H9 (cell line): ENCODE data around the gene ZDHHC13. TPM values are rescaled to one million over a fixed set of nuclear protein-coding genes. Genes with fewer than 3 reads are reported as not detected.

Source experiments
- DNase-seq: peaks from one replicate; pipeline ENCODE4 v3.0.0-alpha.2; 2017
- H2AFZ ChIP-seq: one replicate; pipeline ENCODE4 v1.6.1; 2013; ENCODE audit warnings: mild to moderate bottlenecking, low read length, control low read depth, moderate library complexity
- H2AK5ac ChIP-seq: 2 replicates; pipeline ENCODE4 v1.6.1; 2013; ENCODE audit warnings: low read length, control low read depth, mixed read lengths; ENCODE audit not compliant: insufficient read length
- H2BK120ac ChIP-seq: one replicate; pipeline ENCODE4 v1.6.1; 2013; ENCODE audit warnings: low read depth, mild to moderate bottlenecking, low read length, control low read depth, inconsistent platforms; ENCODE audit not compliant: poor library complexity, severe bottlenecking
- H2BK12ac ChIP-seq: 2 replicates; pipeline ENCODE4 v1.6.1; 2013; ENCODE audit warnings: low read length, control low read depth, mixed read lengths, low read depth; ENCODE audit not compliant: insufficient read length
- H2BK15ac ChIP-seq: 2 replicates; pipeline ENCODE4 v1.6.1; 2013; ENCODE audit warnings: low read depth, low read length, control low read depth
- H2BK20ac ChIP-seq: one replicate; pipeline ENCODE4 v1.6.1; 2013; ENCODE audit warnings: low read depth, mild to moderate bottlenecking, low read length, control low read depth, inconsistent platforms; ENCODE audit not compliant: poor library complexity, severe bottlenecking
- H2BK5ac ChIP-seq: 2 replicates; pipeline ENCODE4 v1.6.1; 2013; ENCODE audit warnings: low read length, control low read depth, mixed read lengths; ENCODE audit not compliant: insufficient read length
- H3K14ac ChIP-seq: 2 replicates; pipeline ENCODE4 v1.6.1; 2013; ENCODE audit warnings: low read length, control low read depth; ENCODE audit not compliant: insufficient read depth
- H3K18ac ChIP-seq: 2 replicates; pipeline ENCODE4 v1.6.1; 2013; ENCODE audit warnings: low read depth, mild to moderate bottlenecking, mixed read lengths, low read length, control low read depth; ENCODE audit not compliant: insufficient read length
- H3K23ac ChIP-seq: 2 replicates; pipeline ENCODE4 v1.6.1; 2013; ENCODE audit warnings: low read length, control low read depth, mixed read lengths, low read depth; ENCODE audit not compliant: insufficient read length
- H3K23me2 ChIP-seq: 2 replicates; pipeline ENCODE4 v1.6.1; 2013; ENCODE audit warnings: low read depth, mild to moderate bottlenecking, mixed read lengths, low read length, control low read depth; ENCODE audit not compliant: insufficient read length, poor library complexity, severe bottlenecking
- H3K27ac ChIP-seq: 2 replicates; pipeline ENCODE4 v1.5.1; 2013; ENCODE audit warnings: low read length, control low read depth, mixed read lengths, low read depth; ENCODE audit not compliant: insufficient read length
- H3K27me3 ChIP-seq: 2 replicates; pipeline ENCODE4 v1.6.1; 2013; ENCODE audit warnings: low read length, control low read depth, inconsistent platforms; ENCODE audit not compliant: insufficient read depth
- H3K4ac ChIP-seq: 2 replicates; pipeline ENCODE4 v1.6.1; 2013; ENCODE audit warnings: low read depth, mild to moderate bottlenecking, control low read depth, inconsistent platforms, low read length, moderate library complexity
- H3K4me1 ChIP-seq: 2 replicates; pipeline ENCODE4 v1.6.1; 2013; ENCODE audit warnings: low read length, control low read depth, inconsistent platforms; ENCODE audit not compliant: insufficient read depth
- H3K4me2 ChIP-seq: 2 replicates; pipeline ENCODE4 v1.6.1; 2013; ENCODE audit warnings: low read length, control low read depth, mixed read lengths; ENCODE audit not compliant: insufficient read length, insufficient read depth
- H3K56ac ChIP-seq: 2 replicates; pipeline ENCODE4 v1.6.1; 2013; ENCODE audit warnings: low read depth, mild to moderate bottlenecking, mixed read lengths, low read length, control low read depth; ENCODE audit not compliant: insufficient read length
- H3K79me1 ChIP-seq: 2 replicates; pipeline ENCODE4 v1.6.1; 2013; ENCODE audit warnings: low read depth, mild to moderate bottlenecking, moderate library complexity, low read length, control low read depth, inconsistent platforms; ENCODE audit not compliant: insufficient read depth, poor library complexity, severe bottlenecking
- H3K79me2 ChIP-seq: 2 replicates; pipeline ENCODE4 v1.6.1; 2013; ENCODE audit warnings: low read length, control low read depth, inconsistent platforms; ENCODE audit not compliant: insufficient read depth
- H3K9ac ChIP-seq: 2 replicates; pipeline ENCODE4 v1.6.1; 2013; ENCODE audit warnings: low read length, control low read depth, mixed read lengths; ENCODE audit not compliant: insufficient read length; ENCODE audit errors: extremely low read depth
- H3K9me3 ChIP-seq: one replicate; pipeline ENCODE4 v1.6.1; 2013; ENCODE audit warnings: low read depth, low read length, inconsistent platforms; ENCODE audit not compliant: control insufficient read depth
- H3T11ph ChIP-seq: one replicate; pipeline ENCODE4 v1.6.1; 2013; ENCODE audit warnings: mild to moderate bottlenecking, low read length, control low read depth, inconsistent platforms
- H4K20me1 ChIP-seq: one replicate; pipeline ENCODE4 v1.6.1; 2013; ENCODE audit not compliant: control insufficient read depth, insufficient read length, insufficient read depth
- H4K5ac ChIP-seq: 2 replicates; pipeline ENCODE4 v1.6.1; 2013; ENCODE audit warnings: low read depth, mild to moderate bottlenecking, mixed read lengths, low read length, control low read depth; ENCODE audit not compliant: insufficient read length
- H4K8ac ChIP-seq: replicated peaks from 2 replicates; pipeline ENCODE4 v1.6.1; 2013; ENCODE audit warnings: low read length, control low read depth, mixed read lengths, low read depth; ENCODE audit not compliant: insufficient read length
- H4K91ac ChIP-seq: 2 replicates; pipeline ENCODE4 v1.6.1; 2013; ENCODE audit warnings: low read depth, mild to moderate bottlenecking, moderate library complexity, mixed read lengths, low read length, control low read depth; ENCODE audit not compliant: insufficient read length
- H3K27ac Mint-ChIP-seq, 3 experiments: 2 replicates in 2 of 3; 3 replicates in 1 of 3; pipeline ENCODE4 v1.8.0; 2020 to 2021; ENCODE audit warnings: mixed read lengths in 3 of 3, mild to moderate bottlenecking in 1 of 3, moderate library complexity in 1 of 3
- H3K27me3 Mint-ChIP-seq: 2 replicates; pipeline ENCODE4 v1.8.0; 2021; ENCODE audit warnings: low read depth, mild to moderate bottlenecking, moderate library complexity, mixed read lengths
- H3K36me3 Mint-ChIP-seq, 3 experiments: 2 replicates in 2 of 3; 3 replicates in 1 of 3; pipeline ENCODE4 v1.8.0; 2020 to 2021; ENCODE audit warnings: low read depth in 3 of 3, mixed read lengths in 3 of 3; ENCODE audit not compliant: insufficient read depth in 1 of 3
- H3K4me1 Mint-ChIP-seq, 2 experiments: 2 replicates each; pipeline ENCODE4 v1.8.0; 2020; ENCODE audit warnings: mixed read lengths in 2 of 2
- H3K4me3 Mint-ChIP-seq, 2 experiments: 2 replicates in 1 of 2; 3 replicates in 1 of 2; pipeline ENCODE4 v1.8.0; 2020 to 2021; ENCODE audit warnings: mild to moderate bottlenecking in 2 of 2, mixed read lengths in 2 of 2, moderate library complexity in 1 of 2
- H3K9me3 Mint-ChIP-seq, 2 experiments: 2 replicates in 1 of 2; 3 replicates in 1 of 2; pipeline ENCODE4 v1.8.0; 2020; ENCODE audit warnings: mild to moderate bottlenecking in 2 of 2, mixed read lengths in 2 of 2, moderate library complexity in 1 of 2
- WGBS: extraction: QIAGEN DNeasy Blood & Tissue Kit; methylation state at CpG from one replicate; pipeline ENCODE4 v1.1.7; 2013; ENCODE audit warnings: missing lambda C conversion rate, low lambda C conversion rate, mixed read lengths; ENCODE audit not compliant: insufficient read length; ENCODE audit errors: extremely low coverage; 5-methylcytosine and 5-hydroxymethylcytosine counted together
- total RNA-seq: library from RNA; stranded (reverse); gene quantifications from 2 replicates; pipeline ENCODE4 v1.2.1, GENCODE V29; 2021
- TF ChIP-seq, protein P1 (sequence below): fragments of 200-600 bp; sonication (generic); conservative IDR thresholded peaks from 3 replicates; pipeline ENCODE4 v1.8.0; 2021; ENCODE audit warnings: antibody characterized with exemption, mild to moderate bottlenecking

ZDHHC13 gene
- total RNA-seq, 1 experiment from 2014 or later, result 20.9 TPM

DNA sequence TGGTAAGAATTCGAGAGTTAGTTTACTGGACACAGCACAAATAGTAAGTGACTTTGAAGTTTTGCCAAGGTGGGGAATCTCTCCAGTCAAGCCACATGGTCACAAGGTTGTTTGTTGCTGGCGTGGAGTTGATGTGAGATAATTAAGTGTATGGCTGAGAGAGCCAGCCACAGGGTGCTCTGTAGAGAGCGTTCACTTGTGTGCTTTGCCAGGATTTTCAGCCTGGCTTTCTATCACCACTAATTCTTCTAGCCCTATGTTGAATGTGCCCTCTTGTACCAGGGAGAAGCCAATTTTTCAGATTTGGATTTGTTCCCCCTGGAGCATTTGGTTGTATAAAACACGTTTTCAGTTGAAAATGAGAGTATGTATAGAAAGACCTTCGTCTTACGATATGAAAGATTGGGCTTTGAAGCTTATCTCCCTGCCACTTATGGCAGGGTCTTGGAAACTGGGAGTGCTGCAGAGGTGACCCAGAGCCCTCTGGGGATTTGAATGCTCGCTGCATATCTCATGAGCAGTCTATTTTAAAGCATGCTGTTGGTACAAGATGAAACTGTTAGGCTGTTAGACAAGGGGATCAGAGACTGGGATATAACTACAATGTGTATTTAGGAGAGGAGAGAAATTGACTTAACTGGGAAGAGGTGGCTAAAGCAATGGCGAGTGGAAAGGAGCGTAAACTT is 56.2 kb downstream of the ZDHHC13 start:
- no peak overlapping the region for H2BK5ac ChIP-seq
- H3K9me3 ChIP-seq, result no peaks in the 10 kb centered on the region
- H4K5ac ChIP-seq, result no peak overlapping the region
- no peak overlapping the region for H3K27ac ChIP-seq
- no peaks in the 10 kb centered on the region for H3K23me2 ChIP-seq
- H2BK120ac ChIP-seq, result no peak overlapping the region
- H3K27me3 ChIP-seq, result no peaks in the 10 kb centered on the region
- H4K20me1 ChIP-seq, result no peaks in the 10 kb centered on the region
- no peak overlapping the region for H3K56ac ChIP-seq
- H2AFZ ChIP-seq, result no peak overlapping the region
- H3K4me2 ChIP-seq, result no peak overlapping the region
- H2BK20ac ChIP-seq, result no peak overlapping the region
- no peak overlapping the region for H2BK12ac ChIP-seq
- Mint-ChIP-seq H3K4me1 (no peaks in the 10 kb centered on the region), H3K4me3 (no peak overlapping the region), H3K9me3 (no peaks in the 10 kb centered on the region), H3K27ac (no peak overlapping the region), H3K27me3 (no peaks in the 10 kb centered on the region), H3K36me3 (peaks cover 3 to 49% (median 37%) of the 10 kb centered on the region in 3 experiments; a peak in 5 of 7 replicates)
- H4K91ac ChIP-seq, result no peak overlapping the region
- no peak overlapping the region for H3K18ac ChIP-seq
- H2BK15ac ChIP-seq, result no peak overlapping the region
- TF ChIP-seq, protein P1, sequence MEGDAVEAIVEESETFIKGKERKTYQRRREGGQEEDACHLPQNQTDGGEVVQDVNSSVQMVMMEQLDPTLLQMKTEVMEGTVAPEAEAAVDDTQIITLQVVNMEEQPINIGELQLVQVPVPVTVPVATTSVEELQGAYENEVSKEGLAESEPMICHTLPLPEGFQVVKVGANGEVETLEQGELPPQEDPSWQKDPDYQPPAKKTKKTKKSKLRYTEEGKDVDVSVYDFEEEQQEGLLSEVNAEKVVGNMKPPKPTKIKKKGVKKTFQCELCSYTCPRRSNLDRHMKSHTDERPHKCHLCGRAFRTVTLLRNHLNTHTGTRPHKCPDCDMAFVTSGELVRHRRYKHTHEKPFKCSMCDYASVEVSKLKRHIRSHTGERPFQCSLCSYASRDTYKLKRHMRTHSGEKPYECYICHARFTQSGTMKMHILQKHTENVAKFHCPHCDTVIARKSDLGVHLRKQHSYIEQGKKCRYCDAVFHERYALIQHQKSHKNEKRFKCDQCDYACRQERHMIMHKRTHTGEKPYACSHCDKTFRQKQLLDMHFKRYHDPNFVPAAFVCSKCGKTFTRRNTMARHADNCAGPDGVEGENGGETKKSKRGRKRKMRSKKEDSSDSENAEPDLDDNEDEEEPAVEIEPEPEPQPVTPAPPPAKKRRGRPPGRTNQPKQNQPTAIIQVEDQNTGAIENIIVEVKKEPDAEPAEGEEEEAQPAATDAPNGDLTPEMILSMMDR, result no peak
- H4K8ac ChIP-seq, result no peak overlapping the region
- H2AK5ac ChIP-seq, result no peak overlapping the region
- H3K23ac ChIP-seq, result no peak overlapping the region
- H3K4me1 ChIP-seq, result no peaks in the 10 kb centered on the region
- no peak overlapping the region for H3K4ac ChIP-seq
- H3K14ac ChIP-seq, result no peak overlapping the region
- no peaks in the 10 kb centered on the region for H3K79me1 ChIP-seq
- no CpG with 5 or more reads among the region's 9 CpGs for WGBS
- DNase-seq, result no peak
- no peak overlapping the region for H3T11ph ChIP-seq
- no peak overlapping the region for H3K9ac ChIP-seq
- H3K79me2 ChIP-seq, result no peaks in the 10 kb centered on the region
